HG03521 (cell line): ENCODE data around the gene MAP3K20.
"Not testable (repeated sequence)": the region's sequence is repeated elsewhere in the genome, so short reads cannot be mapped to it uniquely, and the experiment has no call there.

Experiments used
- ATAC-seq: cut with Tn5 transposase; IDR thresholded peaks from one replicate; pipeline ENCODE4 v1.9.1; 2021; ENCODE audit warnings: mild to moderate bottlenecking, moderate library complexity; ENCODE audit not compliant: unreplicated experiment

The MAP3K20 gene

GRCh38 chr2:173086518-173087213 is 11.0 kb downstream of the MAP3K20 start:
- ATAC-seq, result no peak

- ATAC-seq, result no peak
Measured at GRCh38 chr2:173087214-173087581, 11.6 kb downstream of the MAP3K20 start.

- no peak for ATAC-seq
Measured at GRCh38 chr2:173087793-173088496, 12.3 kb downstream of the MAP3K20 start.

GRCh38 chr2:173090276-173090877 is 14.7 kb downstream of the MAP3K20 start:
- ATAC-seq, result no peak

- no peak for ATAC-seq
Measured at GRCh38 chr2:173090973-173091660, 15.5 kb downstream of the MAP3K20 start.

GRCh38 chr2:173091910-173092309 is 16.3 kb downstream of the MAP3K20 start:
- ATAC-seq, result no peak

- no peak for ATAC-seq
Measured at GRCh38 chr2:173092844-173093402, 17.3 kb downstream of the MAP3K20 start.

GRCh38 chr2:173093617-173094016 is 18.0 kb downstream of the MAP3K20 start:
- not testable (repeated sequence) for ATAC-seq

- ATAC-seq, result no peak
Measured at GRCh38 chr2:173094731-173095130, 19.1 kb downstream of the MAP3K20 start.

GRCh38 chr2:173095356-173095755 is 19.7 kb downstream of the MAP3K20 start:
- no peak for ATAC-seq

GRCh38 chr2:173099271-173099670 is 23.6 kb downstream of the MAP3K20 start:
- no peak for ATAC-seq

- ATAC-seq, result no peak
Measured at GRCh38 chr2:173099804-173100203, 24.2 kb downstream of the MAP3K20 start.

GRCh38 chr2:173101687-173102086 is 26.0 kb downstream of the MAP3K20 start:
- ATAC-seq, result peak; percentile 66

GRCh38 chr2:173104156-173104555 is 28.5 kb downstream of the MAP3K20 start:
- no peak for ATAC-seq

- ATAC-seq, result no peak
Measured at GRCh38 chr2:173106959-173107628, 31.4 kb downstream of the MAP3K20 start.

- no peak for ATAC-seq
Measured at GRCh38 chr2:173107629-173108022, 32.0 kb downstream of the MAP3K20 start.

GRCh38 chr2:173109253-173110188 is 33.9 kb downstream of the MAP3K20 start:
- ATAC-seq, result no peak

GRCh38 chr2:173117678-173118077 is 42.0 kb downstream of the MAP3K20 start:
- no peak for ATAC-seq

GRCh38 chr2:173118395-173118794 is 42.7 kb downstream of the MAP3K20 start:
- ATAC-seq, result no peak
